GM12878 (cell line): ENCODE results near the gene GLE1. TPM values are rescaled to one million over a fixed set of nuclear protein-coding genes. Genes with fewer than 3 reads are reported as not detected.

Source experiments
- ATAC-seq: fragments of 200-7000 bp; cut with Tn5 transposase; 3 replicates; pipeline ENCODE4 v1.9.1; 2020; ENCODE audit warnings: mild to moderate bottlenecking, moderate library complexity
- BruUV-seq: library from RNA; stranded (reverse); fragments of 400-500 nt; replicated peaks from 2 replicates; lab custom pipeline; 2021; lab: Mats Ljungman, UMichigan
- CTCF ChIA-PET: fragments of 300-600 bp; sonication (Branson Sonifier 250); formaldehyde crosslinking; extraction: SDS; loops from one replicate; lab custom pipeline; 2021; ENCODE audit warnings: inconsistent platforms; lab: Yijun Ruan, JAX
- POLR2A ChIA-PET: fragments of 350-600 bp; formaldehyde crosslinking; extraction: SDS; loops from one replicate; lab custom pipeline; 2021; ENCODE audit warnings: inconsistent platforms; lab: Charles Lee
- RAD21 ChIA-PET: fragments of 300-600 bp; sonication (Branson Sonifier 250); formaldehyde crosslinking; loops from one replicate; lab custom pipeline; 2023; ENCODE audit warnings: antibody characterized with exemption; ENCODE audit not compliant: unreplicated experiment; lab: Charles Lee
- SMC1A ChIA-PET: fragments of 300-600 bp; sonication (Branson Sonifier 250); formaldehyde crosslinking; loops from one replicate; lab custom pipeline; 2023; ENCODE audit not compliant: unreplicated experiment, uncharacterized antibody; lab: Charles Lee
- DNase-seq: peaks from one replicate; pipeline ENCODE4 v3.0.0-alpha.2; 2011; ENCODE audit warnings: low read depth, low spot score
- FAIRE-seq: peaks from 3 replicates; lab custom pipeline; 2011; peaks lifted over from hg19 to GRCh38; lab: Jason Lieb, UNC
- H2AFZ ChIP-seq: 2 replicates; pipeline ENCODE4 v1.6.0; 2011; ENCODE audit warnings: low read depth, low read length, control low read depth; ENCODE audit not compliant: control insufficient read depth
- H3K27ac ChIP-seq: 2 replicates; pipeline ENCODE4 v1.5.1; 2011; ENCODE audit warnings: control low read depth; ENCODE audit not compliant: control insufficient read depth, insufficient read depth
- H3K27me3 ChIP-seq, 2 experiments: replicated peaks in 1 of 2; 2 replicates each; pipeline versions ENCODE4 v1.6.0 to v1.6.1; 2011; ENCODE audit warnings: low read length in 1 of 2; ENCODE audit not compliant: control insufficient read depth in 2 of 2, insufficient read depth in 2 of 2
- H3K36me3 ChIP-seq, 2 experiments: 2 replicates each; pipeline ENCODE4 v1.5.1; 2011; ENCODE audit warnings: low read length in 1 of 2; ENCODE audit not compliant: control insufficient read depth in 2 of 2, insufficient read depth in 2 of 2
- H3K4me1 ChIP-seq: 2 replicates; pipeline ENCODE4 v1.6.1; 2011; ENCODE audit warnings: mild to moderate bottlenecking, low read length, moderate library complexity, mixed read lengths; ENCODE audit not compliant: control insufficient read depth, insufficient read depth
- H3K4me2 ChIP-seq: 2 replicates; pipeline ENCODE4 v1.6.0; 2011; ENCODE audit warnings: control low read depth; ENCODE audit not compliant: control insufficient read depth, insufficient read depth
- H3K4me3 ChIP-seq: fragments of 200-600 bp; sonication (generic); 2 replicates; pipeline ENCODE4 v1.5.1; 2016
- H3K79me2 ChIP-seq: 2 replicates; pipeline ENCODE4 v1.6.0; 2011; ENCODE audit warnings: low read length; ENCODE audit not compliant: control insufficient read depth, insufficient read depth
- H3K9ac ChIP-seq: 2 replicates; pipeline ENCODE4 v1.8.0; 2011; ENCODE audit warnings: low read length, control low read depth, mixed read lengths; ENCODE audit not compliant: control insufficient read depth, insufficient read depth
- H3K9me3 ChIP-seq: replicated peaks from 3 replicates; pipeline ENCODE4 v1.5.1; 2011; ENCODE audit warnings: mild to moderate bottlenecking, low read length; ENCODE audit not compliant: control insufficient read depth, insufficient read depth
- H4K20me1 ChIP-seq: 2 replicates; pipeline ENCODE4 v1.6.0; 2011; ENCODE audit not compliant: control insufficient read depth, insufficient read depth
- GATAD2B ChIP-seq: fragments of 450-650 bp; conservative IDR thresholded peaks from 2 replicates; pipeline ENCODE4 v1.6.1; 2017; ENCODE audit warnings: low read depth, mild to moderate bottlenecking, moderate library complexity
- MEF2B ChIP-seq: fragments of 450-650 bp; IDR thresholded peaks from 2 replicates; pipeline ENCODE4 v1.6.1; 2018; ENCODE audit warnings: mild to moderate bottlenecking, moderate library complexity; ENCODE audit not compliant: partially characterized antibody, poor library complexity, severe bottlenecking
- MTA3 ChIP-seq: IDR thresholded peaks from 2 replicates; pipeline ENCODE4 v1.6.1; 2012; ENCODE audit warnings: low read length, inconsistent platforms, borderline replicate concordance
- NFIC ChIP-seq: IDR thresholded peaks from 2 replicates; pipeline ENCODE4 v1.6.1; 2012; ENCODE audit warnings: low read depth, mild to moderate bottlenecking, inconsistent platforms, low read length, moderate library complexity
- NR2C1 ChIP-seq: fragments of 450-650 bp; IDR thresholded peaks from 2 replicates; pipeline ENCODE4 v1.6.1; 2017; ENCODE audit warnings: antibody characterized with exemption, mild to moderate bottlenecking, moderate library complexity
- RFX5 ChIP-seq: IDR thresholded peaks from 2 replicates; pipeline ENCODE4 v1.6.1; 2011; ENCODE audit warnings: low read depth, low read length, improper control_type of control experiment
- ZBED1 ChIP-seq: IDR thresholded peaks from 2 replicates; pipeline ENCODE4 v1.6.1; 2016; ENCODE audit warnings: borderline replicate concordance
- ZSCAN29 ChIP-seq: fragments of 450-650 bp; IDR thresholded peaks from 2 replicates; pipeline ENCODE4 v1.6.1; 2017; ENCODE audit warnings: mild to moderate bottlenecking, moderate library complexity
- WGBS: methylation state at CpG from one replicate; pipeline ENCODE4 v1.1.6; 2016; ENCODE audit warnings: low lambda C conversion rate; ENCODE audit not compliant: insufficient replicate concordance, insufficient coverage; ENCODE audit errors: missing lambda C conversion rate; 5-methylcytosine and 5-hydroxymethylcytosine counted together
- in situ Hi-C: fragments of 300-500 bp; cut with MboI; formaldehyde crosslinking; loops from 9 replicates; pipeline ENCODE4 v1.14.3; 2018; ENCODE audit warnings: mixed read lengths
- intact Hi-C: fragments of 100-400 bp; cut with micrococcal nuclease; formaldehyde crosslinking; loops from one replicate; pipeline ENCODE4 v1.14.2; 2022; ENCODE audit not compliant: unreplicated experiment
- polyA plus RNA-seq, 11 experiments: library from polyadenylated mRNA; depleted of rRNA in 4 of 11; unstranded in 6 of 11; stranded (reverse) in 5 of 11; fragments of >200 nt; fragmentation: Nextera tagmentation in 4 of 11; fragmentation: Illumina TruSeq in 1 of 11; extraction: Ambion mirVana in 4 of 11; extraction: Trizol in 1 of 11; gene quantifications; 1 replicate in 1 of 11; 2 replicates in 10 of 11; pipeline versions ENCODE4 v1.2.1 to v1.2.3, GENCODE V29; 2011 to 2016; ENCODE audit warnings: inconsistent platforms in 2 of 11, missing spikeins in 2 of 11, low read depth in 1 of 11
- total RNA-seq, 4 experiments: library from RNA; depleted of rRNA in 3 of 4; stranded (reverse); fragments of >200 nt in 3 of 4; fragmentation: Illumina TruSeq in 1 of 4; extraction: Trizol in 1 of 4; gene quantifications; 2 replicates each; pipeline versions ENCODE4 v1.2.1 to v1.2.3, GENCODE V29; 2013 to 2021
- TF ChIP-seq, protein P1 (sequence below): fragments of 450-650 bp; IDR thresholded peaks from 2 replicates; pipeline ENCODE4 v1.6.1; 2016; ENCODE audit warnings: mild to moderate bottlenecking, moderate library complexity, borderline replicate concordance
- TF ChIP-seq, protein P2 (sequence below): fragments of 450-650 bp; formaldehyde crosslinking; IDR thresholded peaks from 2 replicates; pipeline ENCODE4 v1.5.0; 2022; ENCODE audit warnings: mild to moderate bottlenecking, missing genetic modification characterization
- TF ChIP-seq, protein P3 (sequence below): IDR thresholded peaks from 2 replicates; pipeline ENCODE4 v1.6.1; 2011; ENCODE audit warnings: borderline replicate concordance, low read depth, mild to moderate bottlenecking, moderate library complexity, low read length; ENCODE audit not compliant: insufficient read depth, poor library complexity, severe bottlenecking

GLE1 gene
- total and polyA plus RNA-seq, 10 of the 15 experiments (the other 5 are each of a cell fraction or from before 2014, with no cell fraction given) = 17.4 to 52.0 (median 37.7) TPM

DNA sequence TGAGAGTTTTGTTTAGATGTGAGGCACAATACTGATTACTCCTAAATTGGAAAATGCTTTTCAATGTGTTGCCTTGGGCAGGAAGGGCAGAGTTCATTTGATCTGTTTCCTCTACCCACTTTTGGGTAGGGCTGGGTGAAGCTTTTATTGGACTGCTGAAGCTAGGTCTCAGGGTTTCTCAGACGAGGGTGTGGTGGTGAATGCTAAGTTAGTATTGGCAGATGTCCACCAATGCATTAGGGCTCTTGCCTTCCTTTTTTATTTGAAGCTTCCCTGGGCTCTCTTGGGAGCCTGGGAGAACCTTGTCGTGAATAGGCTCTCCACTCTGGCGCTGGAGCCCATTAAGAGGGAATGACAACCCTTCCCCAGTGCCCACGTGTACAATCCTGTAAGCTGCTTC, 71.0 kb downstream of the GLE1 start:
- 84% methylated on average over 4 of the region's 4 CpGs for WGBS
- H3K4me1 ChIP-seq = no peaks in the 10 kb centered on the region
- ATAC-seq = no peak
- no peaks in the 10 kb centered on the region for H4K20me1 ChIP-seq
- H3K4me3 ChIP-seq = no peak overlapping the region
- ChIA-PET CTCF (interaction anchor here (1.8 kb wide), 1 partner anchor 136 kb away, joined by 3 read pairs; no protein-coding TSS in a partner anchor), SMC1A (interaction anchor here (1.2 kb wide), 1 partner anchor 14 kb away, joined by 4 read pairs; no protein-coding TSS in a partner anchor), RAD21 (no interaction called here), POLR2A (no interaction called here)
- intact Hi-C loops (no loop called here), in situ Hi-C loops (no loop called here)
- FAIRE-seq = no peak
- TF ChIP-seq, protein P1, sequence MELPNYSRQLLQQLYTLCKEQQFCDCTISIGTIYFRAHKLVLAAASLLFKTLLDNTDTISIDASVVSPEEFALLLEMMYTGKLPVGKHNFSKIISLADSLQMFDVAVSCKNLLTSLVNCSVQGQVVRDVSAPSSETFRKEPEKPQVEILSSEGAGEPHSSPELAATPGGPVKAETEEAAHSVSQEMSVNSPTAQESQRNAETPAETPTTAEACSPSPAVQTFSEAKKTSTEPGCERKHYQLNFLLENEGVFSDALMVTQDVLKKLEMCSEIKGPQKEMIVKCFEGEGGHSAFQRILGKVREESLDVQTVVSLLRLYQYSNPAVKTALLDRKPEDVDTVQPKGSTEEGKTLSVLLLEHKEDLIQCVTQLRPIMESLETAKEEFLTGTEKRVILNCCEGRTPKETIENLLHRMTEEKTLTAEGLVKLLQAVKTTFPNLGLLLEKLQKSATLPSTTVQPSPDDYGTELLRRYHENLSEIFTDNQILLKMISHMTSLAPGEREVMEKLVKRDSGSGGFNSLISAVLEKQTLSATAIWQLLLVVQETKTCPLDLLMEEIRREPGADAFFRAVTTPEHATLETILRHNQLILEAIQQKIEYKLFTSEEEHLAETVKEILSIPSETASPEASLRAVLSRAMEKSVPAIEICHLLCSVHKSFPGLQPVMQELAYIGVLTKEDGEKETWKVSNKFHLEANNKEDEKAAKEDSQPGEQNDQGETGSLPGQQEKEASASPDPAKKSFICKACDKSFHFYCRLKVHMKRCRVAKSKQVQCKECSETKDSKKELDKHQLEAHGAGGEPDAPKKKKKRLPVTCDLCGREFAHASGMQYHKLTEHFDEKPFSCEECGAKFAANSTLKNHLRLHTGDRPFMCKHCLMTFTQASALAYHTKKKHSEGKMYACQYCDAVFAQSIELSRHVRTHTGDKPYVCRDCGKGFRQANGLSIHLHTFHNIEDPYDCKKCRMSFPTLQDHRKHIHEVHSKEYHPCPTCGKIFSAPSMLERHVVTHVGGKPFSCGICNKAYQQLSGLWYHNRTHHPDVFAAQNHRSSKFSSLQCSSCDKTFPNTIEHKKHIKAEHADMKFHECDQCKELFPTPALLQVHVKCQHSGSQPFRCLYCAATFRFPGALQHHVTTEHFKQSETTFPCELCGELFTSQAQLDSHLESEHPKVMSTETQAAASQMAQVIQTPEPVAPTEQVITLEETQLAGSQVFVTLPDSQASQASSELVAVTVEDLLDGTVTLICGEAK = no peak
- TF ChIP-seq, protein P2, sequence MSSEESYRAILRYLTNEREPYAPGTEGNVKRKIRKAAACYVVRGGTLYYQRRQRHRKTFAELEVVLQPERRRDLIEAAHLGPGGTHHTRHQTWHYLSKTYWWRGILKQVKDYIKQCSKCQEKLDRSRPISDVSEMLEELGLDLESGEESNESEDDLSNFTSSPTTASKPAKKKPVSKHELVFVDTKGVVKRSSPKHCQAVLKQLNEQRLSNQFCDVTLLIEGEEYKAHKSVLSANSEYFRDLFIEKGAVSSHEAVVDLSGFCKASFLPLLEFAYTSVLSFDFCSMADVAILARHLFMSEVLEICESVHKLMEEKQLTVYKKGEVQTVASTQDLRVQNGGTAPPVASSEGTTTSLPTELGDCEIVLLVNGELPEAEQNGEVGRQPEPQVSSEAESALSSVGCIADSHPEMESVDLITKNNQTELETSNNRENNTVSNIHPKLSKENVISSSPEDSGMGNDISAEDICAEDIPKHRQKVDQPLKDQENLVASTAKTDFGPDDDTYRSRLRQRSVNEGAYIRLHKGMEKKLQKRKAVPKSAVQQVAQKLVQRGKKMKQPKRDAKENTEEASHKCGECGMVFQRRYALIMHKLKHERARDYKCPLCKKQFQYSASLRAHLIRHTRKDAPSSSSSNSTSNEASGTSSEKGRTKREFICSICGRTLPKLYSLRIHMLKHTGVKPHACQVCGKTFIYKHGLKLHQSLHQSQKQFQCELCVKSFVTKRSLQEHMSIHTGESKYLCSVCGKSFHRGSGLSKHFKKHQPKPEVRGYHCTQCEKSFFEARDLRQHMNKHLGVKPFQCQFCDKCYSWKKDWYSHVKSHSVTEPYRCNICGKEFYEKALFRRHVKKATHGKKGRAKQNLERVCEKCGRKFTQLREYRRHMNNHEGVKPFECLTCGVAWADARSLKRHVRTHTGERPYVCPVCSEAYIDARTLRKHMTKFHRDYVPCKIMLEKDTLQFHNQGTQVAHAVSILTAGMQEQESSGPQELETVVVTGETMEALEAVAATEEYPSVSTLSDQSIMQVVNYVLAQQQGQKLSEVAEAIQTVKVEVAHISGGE (CRISPR knock-in tag) = no peak
- TF ChIP-seq MEF2B (no peak), ZBED1 (no peak), NFIC (no peak), ZSCAN29 (no peak), RFX5 (no peak), NR2C1 (no peak), MTA3 (no peak), GATAD2B (no peak)
- TF ChIP-seq, protein P3, sequence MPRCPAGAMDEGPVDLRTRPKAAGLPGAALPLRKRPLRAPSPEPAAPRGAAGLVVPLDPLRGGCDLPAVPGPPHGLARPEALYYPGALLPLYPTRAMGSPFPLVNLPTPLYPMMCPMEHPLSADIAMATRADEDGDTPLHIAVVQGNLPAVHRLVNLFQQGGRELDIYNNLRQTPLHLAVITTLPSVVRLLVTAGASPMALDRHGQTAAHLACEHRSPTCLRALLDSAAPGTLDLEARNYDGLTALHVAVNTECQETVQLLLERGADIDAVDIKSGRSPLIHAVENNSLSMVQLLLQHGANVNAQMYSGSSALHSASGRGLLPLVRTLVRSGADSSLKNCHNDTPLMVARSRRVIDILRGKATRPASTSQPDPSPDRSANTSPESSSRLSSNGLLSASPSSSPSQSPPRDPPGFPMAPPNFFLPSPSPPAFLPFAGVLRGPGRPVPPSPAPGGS = no peak
- H3K9me3 ChIP-seq = no peaks in the 10 kb centered on the region
- DNase-seq = no peak
- no peaks in the 10 kb centered on the region for H3K79me2 ChIP-seq
- no peak overlapping the region for H2AFZ ChIP-seq
- no peak overlapping the region for H3K9ac ChIP-seq
- H3K36me3 ChIP-seq = peaks cover 14 to 29% of the 10 kb centered on the region in 2 experiments
- H3K27ac ChIP-seq = no peak overlapping the region
- BruUV-seq = no TSS peak
- H3K4me2 ChIP-seq = no peak overlapping the region
- no peaks in the 10 kb centered on the region for H3K27me3 ChIP-seq
